ENCODE measurements around the gene AAK1. TPM values are rescaled to one million over a fixed set of nuclear protein-coding genes. Genes with fewer than 3 reads are reported as not detected.
"Not testable (repeated sequence)": the region's sequence is repeated elsewhere in the genome, so short reads cannot be mapped to it uniquely, and the experiment has no call there.

AAK1 gene
- total RNA-seq, 3 donors from 2014 or later (not counting 1 experiment from before 2014, with no cell fraction given) = 174 to 249 (median 204) TPM

DNA sequence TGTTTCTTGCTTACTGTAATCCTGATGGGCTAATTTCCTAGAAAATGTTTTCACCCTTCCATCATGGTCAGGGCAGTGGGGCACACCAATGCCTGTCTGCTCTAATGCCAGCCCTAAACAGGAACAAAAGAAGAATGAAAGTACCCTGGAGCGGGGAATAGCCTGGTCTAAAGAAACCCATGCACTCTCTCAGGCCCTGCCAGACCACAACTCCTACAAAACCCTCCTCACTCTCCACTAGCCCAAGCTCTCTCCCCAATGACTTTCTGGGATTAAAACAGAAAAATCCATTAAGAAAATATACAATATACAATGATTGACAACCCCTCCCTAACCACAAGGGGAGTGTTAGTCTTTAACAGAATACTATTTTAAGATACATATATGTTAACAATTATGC, 67.6 kb downstream of the AAK1 start:
- no peak for DNase-seq
- Mint-ChIP-seq H3K4me1 (peaks cover 80 to 82% of the 10 kb centered on the region in 2 donors), H3K36me3 (no peaks in the 10 kb centered on the region), H3K9me3 (no peaks in the 10 kb centered on the region), H3K27me3 (ENCODE audit: low read depth in 2 of 2) (no peaks in the 10 kb centered on the region), H3K4me3 (peak overlapping the region; percentile 22), H3K27ac (peak overlapping the region; percentile 27 to 57)
- Histone ChIP-seq H3K36me3 (ENCODE audit: control insufficient read depth, insufficient read depth, low read length) (no peaks in the 10 kb centered on the region), H3K9me3 (ENCODE audit: control insufficient read depth, insufficient read depth, low read length) (no peaks in the 10 kb centered on the region), H3K4me3 (ENCODE audit: low read length) (no peak overlapping the region), H3K4me1 (ENCODE audit: control insufficient read depth, insufficient read depth, low read length) (peaks cover 37% of the 10 kb centered on the region), H3K27me3 (ENCODE audit: control insufficient read depth, insufficient read depth, low read length) (no peaks in the 10 kb centered on the region), H3K27ac (ENCODE audit: low read length) (no peak overlapping the region)
- TF ChIP-seq, protein P1, sequence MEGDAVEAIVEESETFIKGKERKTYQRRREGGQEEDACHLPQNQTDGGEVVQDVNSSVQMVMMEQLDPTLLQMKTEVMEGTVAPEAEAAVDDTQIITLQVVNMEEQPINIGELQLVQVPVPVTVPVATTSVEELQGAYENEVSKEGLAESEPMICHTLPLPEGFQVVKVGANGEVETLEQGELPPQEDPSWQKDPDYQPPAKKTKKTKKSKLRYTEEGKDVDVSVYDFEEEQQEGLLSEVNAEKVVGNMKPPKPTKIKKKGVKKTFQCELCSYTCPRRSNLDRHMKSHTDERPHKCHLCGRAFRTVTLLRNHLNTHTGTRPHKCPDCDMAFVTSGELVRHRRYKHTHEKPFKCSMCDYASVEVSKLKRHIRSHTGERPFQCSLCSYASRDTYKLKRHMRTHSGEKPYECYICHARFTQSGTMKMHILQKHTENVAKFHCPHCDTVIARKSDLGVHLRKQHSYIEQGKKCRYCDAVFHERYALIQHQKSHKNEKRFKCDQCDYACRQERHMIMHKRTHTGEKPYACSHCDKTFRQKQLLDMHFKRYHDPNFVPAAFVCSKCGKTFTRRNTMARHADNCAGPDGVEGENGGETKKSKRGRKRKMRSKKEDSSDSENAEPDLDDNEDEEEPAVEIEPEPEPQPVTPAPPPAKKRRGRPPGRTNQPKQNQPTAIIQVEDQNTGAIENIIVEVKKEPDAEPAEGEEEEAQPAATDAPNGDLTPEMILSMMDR (IDR thresholded peaks at IDR 0.05) = no peak
- ATAC-seq = no peak
- intact Hi-C loops (cut with micrococcal nuclease) = no loop called here
- WGBS (ENCODE audit: insufficient coverage) = 80% methylated on average over 1 of the region's 1 CpG

DNA sequence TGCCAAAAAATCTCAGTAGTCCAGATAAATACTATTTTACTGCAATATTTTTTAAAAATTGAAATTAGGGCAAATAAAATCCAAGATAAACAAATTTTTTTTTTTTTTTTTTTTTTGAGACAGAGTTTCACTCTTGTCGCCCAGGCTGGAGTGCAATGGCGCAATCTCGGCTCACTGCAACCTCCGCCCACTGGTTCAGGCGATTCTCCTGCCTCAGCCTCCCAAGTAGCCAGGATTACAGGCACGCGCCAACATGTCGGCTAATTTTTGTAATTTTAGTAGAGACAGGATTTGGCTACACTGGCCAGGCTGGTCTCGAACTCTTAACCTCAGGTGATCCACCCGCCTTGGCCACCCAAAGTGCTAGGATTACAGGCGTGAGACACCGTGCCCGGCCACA, 68.2 kb downstream of the AAK1 start:
- H3K36me3 Mint-ChIP-seq; H3K27me3 ChIP-seq (ENCODE audit: control insufficient read depth, insufficient read depth, low read length); H3K36me3 ChIP-seq (ENCODE audit: control insufficient read depth, insufficient read depth, low read length); ATAC-seq; H3K27me3 Mint-ChIP-seq (ENCODE audit: low read depth in 2 of 2); H3K9me3 Mint-ChIP-seq; H3K4me3 Mint-ChIP-seq; intact Hi-C loops (cut with micrococcal nuclease); H3K9me3 ChIP-seq (ENCODE audit: control insufficient read depth, insufficient read depth, low read length); DNase-seq; H3K4me3 ChIP-seq (ENCODE audit: low read length); H3K27ac ChIP-seq (ENCODE audit: low read length): not testable (repeated sequence)
- Mint-ChIP-seq H3K27ac (peak overlapping the region; percentile 27 to 72), H3K4me1 (peaks cover 82 to 83% of the 10 kb centered on the region in 2 donors)
- WGBS (ENCODE audit: insufficient coverage) = 96% methylated on average over 13 of the region's 13 CpGs
- peaks cover 40% of the 10 kb centered on the region for H3K4me1 ChIP-seq (ENCODE audit: control insufficient read depth, insufficient read depth, low read length)

DNA sequence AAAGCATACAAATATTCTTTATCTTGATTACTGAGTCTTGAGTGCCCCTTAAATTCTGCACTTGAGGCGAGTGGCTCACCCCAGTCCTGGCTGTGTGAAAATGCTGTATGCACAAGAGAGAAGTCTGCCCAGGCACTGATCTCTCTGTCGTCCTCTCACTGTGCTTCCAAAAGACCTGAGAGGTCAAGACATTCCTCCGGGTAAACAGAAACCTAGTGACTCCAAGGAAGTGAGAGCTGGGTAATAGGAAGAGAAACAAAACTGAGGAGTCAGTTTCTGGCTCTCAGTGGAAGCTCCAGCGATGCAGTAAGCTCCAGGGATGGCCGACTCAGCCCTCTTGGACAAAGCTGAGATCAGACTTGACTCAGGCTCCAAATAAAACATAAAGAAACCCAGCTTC, 70.9 kb downstream of the AAK1 start:
- no peaks in the 10 kb centered on the region for H3K36me3 ChIP-seq (ENCODE audit: control insufficient read depth, insufficient read depth, low read length)
- Mint-ChIP-seq H3K27me3 (ENCODE audit: low read depth in 2 of 2) (no peaks in the 10 kb centered on the region), H3K4me1 (peaks cover 78 to 79% of the 10 kb centered on the region in 2 donors), H3K9me3 (no peaks in the 10 kb centered on the region), H3K4me3 (no peak overlapping the region), H3K36me3 (no peaks in the 10 kb centered on the region), H3K27ac (peak overlapping the region; percentile 65 to 77)
- no peak overlapping the region for H3K27ac ChIP-seq (ENCODE audit: low read length)
- H3K27me3 ChIP-seq (ENCODE audit: control insufficient read depth, insufficient read depth, low read length) = no peaks in the 10 kb centered on the region
- intact Hi-C loops (cut with micrococcal nuclease) = no loop called here
- 75% methylated on average over 5 of the region's 5 CpGs for WGBS (ENCODE audit: insufficient coverage)
- no peak for ATAC-seq
- no peaks in the 10 kb centered on the region for H3K9me3 ChIP-seq (ENCODE audit: control insufficient read depth, insufficient read depth, low read length)
- DNase-seq = no peak
- H3K4me3 ChIP-seq (ENCODE audit: low read length) = no peak overlapping the region
- TF ChIP-seq, protein P1 (IDR thresholded peaks at IDR 0.05) = no peak
- H3K4me1 ChIP-seq (ENCODE audit: control insufficient read depth, insufficient read depth, low read length) = peaks cover 24% of the 10 kb centered on the region

DNA sequence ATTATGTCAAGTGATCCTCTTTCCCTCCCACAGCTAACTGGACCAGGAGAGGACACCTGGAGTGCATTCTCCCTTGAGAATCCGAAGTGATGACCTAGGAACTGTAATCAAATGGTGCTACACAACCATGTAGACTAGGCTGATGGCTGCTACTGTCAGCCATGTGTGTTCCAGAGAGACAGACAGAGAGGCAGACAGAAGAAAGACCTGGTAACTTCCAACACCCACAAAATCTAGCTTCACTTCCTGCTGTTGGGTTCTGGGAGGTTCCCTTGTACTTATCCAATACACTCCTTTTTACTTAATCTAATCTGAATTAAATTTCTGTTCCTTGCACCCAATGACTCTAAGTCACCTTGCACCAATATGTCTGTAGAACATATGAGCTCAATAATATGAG, 72.3 kb downstream of the AAK1 start:
- 94% methylated on average over 1 of the region's 1 CpG for WGBS (ENCODE audit: insufficient coverage)
- peak overlapping the region; percentile 25 to 58 for H3K27ac Mint-ChIP-seq
- peak in 1 of 2 donors; percentile 42 for DNase-seq
- Histone ChIP-seq H3K27me3 (ENCODE audit: control insufficient read depth, insufficient read depth, low read length) (no peaks in the 10 kb centered on the region), H3K27ac (ENCODE audit: low read length) (no peak overlapping the region), H3K4me1 (ENCODE audit: control insufficient read depth, insufficient read depth, low read length) (peaks cover 25% of the 10 kb centered on the region), H3K9me3 (ENCODE audit: control insufficient read depth, insufficient read depth, low read length) (no peaks in the 10 kb centered on the region), H3K36me3 (ENCODE audit: control insufficient read depth, insufficient read depth, low read length) (no peaks in the 10 kb centered on the region), H3K4me3 (ENCODE audit: low read length) (no peak overlapping the region)
- TF ChIP-seq, protein P1 (IDR thresholded peaks at IDR 0.05) = no peak
- peaks cover 76 to 80% of the 10 kb centered on the region in 2 donors for H3K4me1 Mint-ChIP-seq
- H3K9me3 Mint-ChIP-seq = no peaks in the 10 kb centered on the region
- peak overlapping the region; percentile 38 for H3K4me3 Mint-ChIP-seq
- ATAC-seq = peak; percentile 31 to 63 (median 45)
- H3K27me3 Mint-ChIP-seq (ENCODE audit: low read depth in 2 of 2) = no peaks in the 10 kb centered on the region
- intact Hi-C loops (cut with micrococcal nuclease) = no loop called here
- H3K36me3 Mint-ChIP-seq = no peaks in the 10 kb centered on the region

All from natural killer cell (primary cell).